Activated CD8-positive, alpha-beta T cell treated with anti-CD3 and anti-CD28 coated beads for 36 hours (primary cell): ENCODE measurements around the gene OCIAD2. TPM values are rescaled to one million over a fixed set of nuclear protein-coding genes. Genes with fewer than 3 reads are reported as not detected.

Experiments
- ATAC-seq: fragments of 200-7000 bp; cut with Tn5 transposase; one replicate; pipeline ENCODE4 v1.10.0; 2021; ENCODE audit warnings: mild to moderate bottlenecking, moderate library complexity
- CTCF ChIA-PET: fragments of 350-600 bp; sonication (Branson Sonifier 250); formaldehyde crosslinking; loops from one replicate; lab custom pipeline; 2021; ENCODE audit warnings: antibody characterized with exemption; lab: Charles Lee
- POLR2A ChIA-PET: fragments of 350-600 bp; sonication (Branson Sonifier 250); formaldehyde crosslinking; loops from one replicate; lab custom pipeline; 2021; ENCODE audit warnings: antibody characterized with exemption; lab: Charles Lee
- DNase-seq: peaks from one replicate; pipeline ENCODE4 v3.0.0-alpha.2; 2020
- H3K27ac Mint-ChIP-seq: one replicate; pipeline ENCODE4 v1.8.0; 2021; ENCODE audit warnings: mild to moderate bottlenecking, mixed read lengths
- H3K27me3 Mint-ChIP-seq: one replicate; pipeline ENCODE4 v1.8.0; 2021; ENCODE audit warnings: mixed read lengths
- H3K36me3 Mint-ChIP-seq: one replicate; pipeline ENCODE4 v1.8.0; 2021; ENCODE audit warnings: low read depth, mixed read lengths
- H3K4me1 Mint-ChIP-seq: one replicate; pipeline ENCODE4 v1.8.0; 2021; ENCODE audit warnings: low read depth, mixed read lengths
- H3K4me3 Mint-ChIP-seq: one replicate; pipeline ENCODE4 v1.8.0; 2021; ENCODE audit warnings: mild to moderate bottlenecking, moderate library complexity, mixed read lengths
- H3K9me3 Mint-ChIP-seq: one replicate; pipeline ENCODE4 v1.8.0; 2021; ENCODE audit warnings: mixed read lengths
- intact Hi-C: fragments of 100-400 bp; cut with micrococcal nuclease; formaldehyde crosslinking; loops from one replicate; pipeline ENCODE4 v1.10.0; 2022
- total RNA-seq, 2 experiments: library from RNA; stranded (reverse); gene quantifications; one replicate each; pipeline ENCODE4 v1.2.3, GENCODE V29; 2021
- TF ChIP-seq, protein P1 (sequence below): fragments of 200-600 bp; IDR thresholded peaks from one replicate; pipeline ENCODE4 v1.8.0; 2022; ENCODE audit warnings: antibody characterized with exemption, mild to moderate bottlenecking

OCIAD2 gene
- total RNA-seq, 2 experiments from 2014 or later, result 65.1 to 82.7 TPM

DNA sequence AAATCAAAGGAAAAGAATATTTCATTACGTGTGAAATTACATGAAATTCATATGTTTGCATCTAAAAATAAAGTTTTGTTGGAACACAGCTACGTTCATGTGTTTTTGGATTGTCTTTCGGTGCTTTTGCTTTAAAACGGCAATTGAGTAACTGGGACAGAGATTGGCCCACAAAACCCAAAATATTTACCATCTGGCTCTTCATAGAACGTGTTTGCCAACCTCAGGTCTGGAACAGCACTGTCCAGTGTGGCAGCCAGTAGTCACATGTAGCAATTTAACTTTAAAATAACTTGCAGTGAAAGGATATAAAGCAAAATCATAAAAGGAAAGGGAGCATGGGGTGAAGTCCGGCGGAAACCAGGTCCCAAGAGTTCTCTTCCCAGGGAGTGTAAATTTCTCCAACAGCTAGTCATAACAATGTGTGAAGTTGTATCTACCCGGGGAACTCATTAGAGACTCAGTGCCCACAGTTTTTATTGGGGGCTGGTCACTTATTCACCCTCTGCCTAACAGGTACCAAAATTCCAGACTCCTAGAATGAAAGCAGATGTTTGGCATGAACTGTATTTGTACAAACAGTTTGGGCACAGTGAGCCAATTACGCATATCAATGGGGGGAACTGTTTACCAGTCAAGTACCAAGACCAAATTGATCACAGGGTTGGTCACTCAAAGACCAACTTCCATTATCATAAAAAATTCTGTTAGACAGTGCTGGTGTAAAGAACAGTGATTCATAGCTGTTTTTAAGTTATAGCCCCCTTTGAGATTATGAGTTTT lies 65.3 kb downstream of the OCIAD2 start:
- intact Hi-C loops, result no loop called here
- Mint-ChIP-seq H3K4me3 (no peak overlapping the region), H3K27ac (no peak overlapping the region), H3K9me3 (no peaks in the 10 kb centered on the region), H3K27me3 (no peaks in the 10 kb centered on the region), H3K36me3 (peaks cover 54% of the 10 kb centered on the region), H3K4me1 (peaks cover 17% of the 10 kb centered on the region)
- POLR2A ChIA-PET, result no interaction called here
- CTCF ChIA-PET, result interaction anchor here (1.3 kb wide), 1 partner anchor 121 kb away, joined by 3 read pairs; no protein-coding TSS in a partner anchor
- ATAC-seq (no peak), DNase-seq (no peak)
- TF ChIP-seq, protein P1, sequence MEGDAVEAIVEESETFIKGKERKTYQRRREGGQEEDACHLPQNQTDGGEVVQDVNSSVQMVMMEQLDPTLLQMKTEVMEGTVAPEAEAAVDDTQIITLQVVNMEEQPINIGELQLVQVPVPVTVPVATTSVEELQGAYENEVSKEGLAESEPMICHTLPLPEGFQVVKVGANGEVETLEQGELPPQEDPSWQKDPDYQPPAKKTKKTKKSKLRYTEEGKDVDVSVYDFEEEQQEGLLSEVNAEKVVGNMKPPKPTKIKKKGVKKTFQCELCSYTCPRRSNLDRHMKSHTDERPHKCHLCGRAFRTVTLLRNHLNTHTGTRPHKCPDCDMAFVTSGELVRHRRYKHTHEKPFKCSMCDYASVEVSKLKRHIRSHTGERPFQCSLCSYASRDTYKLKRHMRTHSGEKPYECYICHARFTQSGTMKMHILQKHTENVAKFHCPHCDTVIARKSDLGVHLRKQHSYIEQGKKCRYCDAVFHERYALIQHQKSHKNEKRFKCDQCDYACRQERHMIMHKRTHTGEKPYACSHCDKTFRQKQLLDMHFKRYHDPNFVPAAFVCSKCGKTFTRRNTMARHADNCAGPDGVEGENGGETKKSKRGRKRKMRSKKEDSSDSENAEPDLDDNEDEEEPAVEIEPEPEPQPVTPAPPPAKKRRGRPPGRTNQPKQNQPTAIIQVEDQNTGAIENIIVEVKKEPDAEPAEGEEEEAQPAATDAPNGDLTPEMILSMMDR, result no peak

DNA sequence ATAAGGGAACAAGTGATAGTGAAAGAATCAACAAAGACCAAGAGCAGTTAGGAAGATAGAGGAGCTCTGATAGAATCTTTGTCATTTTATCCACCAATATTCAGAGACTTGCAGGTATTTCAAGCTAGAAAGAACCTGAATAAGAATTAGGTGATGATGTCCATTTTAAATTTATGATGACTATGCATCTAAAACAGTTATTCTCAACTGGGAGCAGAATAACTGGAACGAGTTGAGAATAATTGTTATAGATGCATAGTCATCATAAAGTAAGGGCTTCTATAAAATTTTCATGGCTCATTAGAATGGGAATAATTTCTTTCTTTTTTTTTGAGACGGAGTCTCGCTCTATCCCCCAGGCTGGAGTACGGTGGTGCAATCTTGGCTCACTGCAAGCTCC lies 69.9 kb downstream of the OCIAD2 start:
- TF ChIP-seq, protein P1, result no peak
- Mint-ChIP-seq H3K4me1 (peaks cover 29% of the 10 kb centered on the region), H3K27ac (no peak overlapping the region), H3K9me3 (no peaks in the 10 kb centered on the region), H3K27me3 (no peaks in the 10 kb centered on the region), H3K4me3 (no peak overlapping the region), H3K36me3 (peaks cover 46% of the 10 kb centered on the region)
- intact Hi-C loops, result no loop called here
- no peak for DNase-seq
- ChIA-PET POLR2A (no interaction called here), CTCF (interaction anchor here (1.3 kb wide), 1 partner anchor 258 kb away, joined by 3 read pairs; no protein-coding TSS in a partner anchor)
- ATAC-seq, result no peak

Other genes starting within 250 kb of the OCIAD2 start
- gene FRYL, start 126.5 kb downstream of the OCIAD2 start, total RNA-seq, result 10 to 100 TPM; 66.6 to 73.2 TPM
- 100 to 1,000 TPM; 103 to 106 TPM for gene OCIAD1, start 75.7 kb downstream of the OCIAD2 start, total RNA-seq
- not detected for gene CWH43, start 79.5 kb upstream of the OCIAD2 start, total RNA-seq